Upper lobe of left lung (tissue), 6 donors: ENCODE data around the gene KLF16. TPM values are rescaled to one million over a fixed set of nuclear protein-coding genes. Genes with fewer than 3 reads are reported as not detected.

ENCODE experiments used
- ATAC-seq, 2 donors: fragments of 200-7000 bp; cut with Tn5 transposase; one replicate each; pipeline ENCODE4 v1.9.1; 2022; ENCODE audit warnings: mild to moderate bottlenecking in 2 of 2, moderate library complexity in 2 of 2; ENCODE audit not compliant: low FRiP score in 2 of 2
- DNase-seq, 2 donors: peaks; one replicate each; pipeline ENCODE4 v3.0.0-alpha.2; 2019 to 2020
- H3K27ac ChIP-seq, 4 donors: fragments of 200-600 bp; sonication (generic); one replicate each; pipeline ENCODE4 v1.5.1; 2016 to 2019
- H3K27me3 ChIP-seq, 4 donors: fragments of 200-600 bp; sonication (generic); one replicate each; pipeline ENCODE4 v1.5.1; 2017 to 2019
- H3K36me3 ChIP-seq, 4 donors: fragments of 200-600 bp; sonication (generic); one replicate each; pipeline ENCODE4 v1.5.1; 2016 to 2019
- H3K4me1 ChIP-seq, 4 donors: fragments of 200-600 bp; sonication (generic); one replicate each; pipeline ENCODE4 v1.5.1; 2018 to 2019
- H3K4me3 ChIP-seq, 4 donors: fragments of 200-600 bp; sonication (generic); one replicate each; pipeline ENCODE4 v1.5.1; 2017 to 2019; ENCODE audit warnings: mild to moderate bottlenecking in 2 of 4, moderate library complexity in 1 of 4
- H3K9me3 ChIP-seq, 4 donors: fragments of 200-600 bp; sonication (generic); one replicate each; pipeline ENCODE4 v1.5.1; 2018 to 2019
- EP300 ChIP-seq, 4 donors: sonication (generic); formaldehyde crosslinking; IDR thresholded peaks; one replicate each; pipeline ENCODE4 v1.5.1; 2017; ENCODE audit warnings: antibody characterized with exemption in 4 of 4, control low read depth in 2 of 4
- POLR2A ChIP-seq, 4 donors: fragments of 450-650 bp; IDR thresholded peaks; one replicate each; pipeline ENCODE4 v1.5.1; 2016 to 2017; ENCODE audit warnings: antibody characterized with exemption in 4 of 4, mild to moderate bottlenecking in 2 of 4
- POLR2AphosphoS5 ChIP-seq, 2 donors: sonication (generic); formaldehyde crosslinking; IDR thresholded peaks; one replicate each; pipeline ENCODE4 v1.5.1; 2017; ENCODE audit warnings: antibody characterized with exemption in 2 of 2
- WGBS, 2 donors: methylation state at CpG; one replicate each; pipeline ENCODE4 v1.1.5; 2017 to 2018; 5-methylcytosine and 5-hydroxymethylcytosine counted together
- total RNA-seq, 6 donors: library from RNA; depleted of rRNA in 4 of 6; stranded (reverse); fragments of >200 nt in 4 of 6; gene quantifications; one replicate each; pipeline versions ENCODE4 v1.1.0 to v1.2.1, GENCODE V29; 2016 to 2021
- TF ChIP-seq, protein P1 (sequence below), 6 experiments: fragments of 450-650 bp in 4 of 6; fragments of 200-600 bp in 2 of 6; sonication (generic) in 2 of 6; IDR thresholded peaks; one replicate each; pipeline ENCODE4 v1.5.1; 2016 to 2019; ENCODE audit warnings: antibody characterized with exemption in 6 of 6
- donor health status: DM: no; HTN: no; CAD: no; lungs with moderate emphysema.
- donor health status: DM: no; HTN: yes; CAD: no; lungs with severe emphysema.

Gene KLF16
- total RNA-seq, 6 donors from 2014 or later, result 6.9 to 39.9 (median 16.4) TPM

DNA sequence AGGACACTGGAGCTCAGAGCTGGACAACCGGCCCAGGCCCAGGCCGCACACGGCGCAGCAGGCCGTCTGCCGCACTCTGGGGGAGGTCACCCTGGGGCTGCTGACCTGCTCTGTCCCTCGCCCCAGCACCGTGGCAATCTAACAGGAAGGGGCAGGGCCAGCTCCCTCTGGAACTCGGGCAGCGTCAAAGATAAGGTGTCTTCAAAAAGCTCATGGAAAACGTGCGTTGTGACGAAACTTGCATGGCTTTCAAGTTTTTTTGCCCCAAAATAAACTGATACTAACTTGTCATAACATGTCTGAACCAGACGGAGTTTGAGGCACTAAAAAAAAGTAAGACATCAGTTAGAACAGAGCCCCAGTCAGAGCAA, 39.1 kb downstream of the KLF16 start:
- ATAC-seq (no peak), DNase-seq (peak in 1 of 2 donors; percentile 54)
- no peaks in the 10 kb centered on the region for H3K27me3 ChIP-seq
- WGBS, 2 donors, result 88 to 90% methylated on average over 14 of the region's 14 CpGs
- H3K27ac ChIP-seq, result no peak overlapping the region
- peaks cover 18 to 98% (median 81%) of the 10 kb centered on the region in 4 donors for H3K36me3 ChIP-seq
- H3K9me3 ChIP-seq, result no peaks in the 10 kb centered on the region
- TF ChIP-seq POLR2AphosphoS5 (IDR thresholded peaks at IDR 0.05) (no peak), EP300 (IDR thresholded peaks at IDR 0.05) (no peak), POLR2A (IDR thresholded peaks at IDR 0.05) (no peak)
- TF ChIP-seq, protein P1, sequence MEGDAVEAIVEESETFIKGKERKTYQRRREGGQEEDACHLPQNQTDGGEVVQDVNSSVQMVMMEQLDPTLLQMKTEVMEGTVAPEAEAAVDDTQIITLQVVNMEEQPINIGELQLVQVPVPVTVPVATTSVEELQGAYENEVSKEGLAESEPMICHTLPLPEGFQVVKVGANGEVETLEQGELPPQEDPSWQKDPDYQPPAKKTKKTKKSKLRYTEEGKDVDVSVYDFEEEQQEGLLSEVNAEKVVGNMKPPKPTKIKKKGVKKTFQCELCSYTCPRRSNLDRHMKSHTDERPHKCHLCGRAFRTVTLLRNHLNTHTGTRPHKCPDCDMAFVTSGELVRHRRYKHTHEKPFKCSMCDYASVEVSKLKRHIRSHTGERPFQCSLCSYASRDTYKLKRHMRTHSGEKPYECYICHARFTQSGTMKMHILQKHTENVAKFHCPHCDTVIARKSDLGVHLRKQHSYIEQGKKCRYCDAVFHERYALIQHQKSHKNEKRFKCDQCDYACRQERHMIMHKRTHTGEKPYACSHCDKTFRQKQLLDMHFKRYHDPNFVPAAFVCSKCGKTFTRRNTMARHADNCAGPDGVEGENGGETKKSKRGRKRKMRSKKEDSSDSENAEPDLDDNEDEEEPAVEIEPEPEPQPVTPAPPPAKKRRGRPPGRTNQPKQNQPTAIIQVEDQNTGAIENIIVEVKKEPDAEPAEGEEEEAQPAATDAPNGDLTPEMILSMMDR (IDR thresholded peaks at IDR 0.05), result no peak
- no peak overlapping the region for H3K4me3 ChIP-seq
- H3K4me1 ChIP-seq, result peaks cover 3 to 10% (median 7%) of the 10 kb centered on the region in 4 donors

- H3K4me3 ChIP-seq, result no peak overlapping the region
These were observed 39.7 kb downstream of the KLF16 start for GRCh38 chr19:1823539-1824251.

GRCh38 chr19:1823020-1823419, 40.4 kb downstream of the KLF16 start:
- DNase-seq, result no peak
- no peaks in the 10 kb centered on the region for H3K9me3 ChIP-seq
- 89 to 90% methylated on average over 4 to 8 of the region's 8 CpGs for WGBS, 2 donors
- peaks cover 3 to 10% (median 7%) of the 10 kb centered on the region in 4 donors for H3K4me1 ChIP-seq
- no peaks in the 10 kb centered on the region for H3K27me3 ChIP-seq
- no peak for ATAC-seq
- no peak overlapping the region for H3K4me3 ChIP-seq
- H3K36me3 ChIP-seq, result peaks cover 28 to 100% (median 82%) of the 10 kb centered on the region in 4 donors
- no peak overlapping the region for H3K27ac ChIP-seq
- TF ChIP-seq, protein P1 (IDR thresholded peaks at IDR 0.05), result no peak
- TF ChIP-seq EP300 (IDR thresholded peaks at IDR 0.05) (no peak), POLR2A (IDR thresholded peaks at IDR 0.05) (no peak), POLR2AphosphoS5 (IDR thresholded peaks at IDR 0.05) (no peak)

More at GRCh38 chr19:1823539-1824251, 39.7 kb downstream of the KLF16 start:
- H3K4me1 ChIP-seq, result peaks cover 3 to 10% (median 7%) of the 10 kb centered on the region in 4 donors
- no peak overlapping the region for H3K27ac ChIP-seq
- DNase-seq, result peak in 1 of 2 donors; percentile 83
- H3K9me3 ChIP-seq, result no peaks in the 10 kb centered on the region
- H3K36me3 ChIP-seq, result peaks cover 22 to 100% (median 82%) of the 10 kb centered on the region in 4 donors
- WGBS, 2 donors, result 93 to 95% methylated on average over 11 to 31 of the region's 36 CpGs
- ATAC-seq, result no peak
- no peaks in the 10 kb centered on the region for H3K27me3 ChIP-seq
- TF ChIP-seq, protein P1 (IDR thresholded peaks at IDR 0.05), result no peak
- no peak for TF ChIP-seq POLR2A (IDR thresholded peaks at IDR 0.05)
- TF ChIP-seq POLR2AphosphoS5 (IDR thresholded peaks at IDR 0.05), result no peak
- TF ChIP-seq EP300 (IDR thresholded peaks at IDR 0.05), result no peak

DNA sequence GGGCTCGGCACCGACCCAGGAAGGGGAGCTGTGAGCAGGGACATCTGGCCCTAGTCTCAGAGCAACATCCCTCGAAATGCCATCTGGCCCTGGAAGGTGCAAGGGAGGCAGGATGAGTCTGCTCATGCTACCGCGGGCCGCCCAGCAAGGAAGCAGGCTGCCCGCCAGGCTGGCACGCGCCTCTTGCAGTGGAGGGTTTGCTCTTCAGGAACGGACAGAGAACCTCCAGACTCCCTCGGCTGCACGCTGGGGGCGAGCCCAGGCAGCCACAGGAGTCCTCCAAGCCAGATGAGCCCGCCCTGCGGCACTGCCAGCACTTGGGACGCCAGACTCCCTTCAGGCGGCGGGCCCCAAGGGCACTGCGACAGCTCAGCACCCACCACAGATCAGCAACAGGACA, 41.2 kb downstream of the KLF16 start:
- TF ChIP-seq POLR2A (IDR thresholded peaks at IDR 0.05), result no peak
- TF ChIP-seq, protein P1 (IDR thresholded peaks at IDR 0.05), result no peak
- TF ChIP-seq EP300 (IDR thresholded peaks at IDR 0.05), result no peak
- no peak for TF ChIP-seq POLR2AphosphoS5 (IDR thresholded peaks at IDR 0.05)

More for the DNA sequence above, 41.2 kb downstream of the KLF16 start:
- Histone ChIP-seq H3K9me3 (no peaks in the 10 kb centered on the region), H3K27me3 (no peaks in the 10 kb centered on the region), H3K4me1 (peaks cover 3 to 10% (median 7%) of the 10 kb centered on the region in 4 donors), H3K4me3 (no peak overlapping the region), H3K27ac (no peak overlapping the region), H3K36me3 (peaks cover 34 to 100% (median 82%) of the 10 kb centered on the region in 4 donors)
- DNase-seq (peak in 1 of 2 donors; percentile 79), ATAC-seq (no peak)
- 90% methylated on average over 18 of the region's 19 CpGs; no CpG with 5 or more reads in 1 of the 2 donors for whole genome bisulfite sequencing, 2 donors
